GM12873 (cell line): ENCODE results near the gene ARHGAP26.

Experiments
- CTCF ChIP-seq: IDR thresholded peaks from 2 replicates; pipeline ENCODE4 v1.5.1; 2012; ENCODE audit warnings: low read depth, mild to moderate bottlenecking, moderate library complexity, low read length, control low read depth; ENCODE audit not compliant: insufficient read depth; ENCODE audit errors: missing control alignments

Gene ARHGAP26

GRCh38 chr5:142959683-142960657 lies 189.8 kb downstream of the ARHGAP26 start:
- TF ChIP-seq CTCF = no peak

- TF ChIP-seq CTCF = no peak
These were observed 191.4 kb downstream of the ARHGAP26 start for GRCh38 chr5:142961440-142962173.

- TF ChIP-seq CTCF = no peak
These were observed 192.0 kb downstream of the ARHGAP26 start for GRCh38 chr5:142962174-142962533.

GRCh38 chr5:142965258-142966120 lies 195.3 kb downstream of the ARHGAP26 start:
- TF ChIP-seq CTCF = peak; percentile 20

GRCh38 chr5:142966121-142966420 lies 195.9 kb downstream of the ARHGAP26 start:
- TF ChIP-seq CTCF = no peak

- no peak for TF ChIP-seq CTCF
These were observed 199.0 kb downstream of the ARHGAP26 start for GRCh38 chr5:142969186-142969585.
